ENCODE data around the gene TTC28.

DNA sequence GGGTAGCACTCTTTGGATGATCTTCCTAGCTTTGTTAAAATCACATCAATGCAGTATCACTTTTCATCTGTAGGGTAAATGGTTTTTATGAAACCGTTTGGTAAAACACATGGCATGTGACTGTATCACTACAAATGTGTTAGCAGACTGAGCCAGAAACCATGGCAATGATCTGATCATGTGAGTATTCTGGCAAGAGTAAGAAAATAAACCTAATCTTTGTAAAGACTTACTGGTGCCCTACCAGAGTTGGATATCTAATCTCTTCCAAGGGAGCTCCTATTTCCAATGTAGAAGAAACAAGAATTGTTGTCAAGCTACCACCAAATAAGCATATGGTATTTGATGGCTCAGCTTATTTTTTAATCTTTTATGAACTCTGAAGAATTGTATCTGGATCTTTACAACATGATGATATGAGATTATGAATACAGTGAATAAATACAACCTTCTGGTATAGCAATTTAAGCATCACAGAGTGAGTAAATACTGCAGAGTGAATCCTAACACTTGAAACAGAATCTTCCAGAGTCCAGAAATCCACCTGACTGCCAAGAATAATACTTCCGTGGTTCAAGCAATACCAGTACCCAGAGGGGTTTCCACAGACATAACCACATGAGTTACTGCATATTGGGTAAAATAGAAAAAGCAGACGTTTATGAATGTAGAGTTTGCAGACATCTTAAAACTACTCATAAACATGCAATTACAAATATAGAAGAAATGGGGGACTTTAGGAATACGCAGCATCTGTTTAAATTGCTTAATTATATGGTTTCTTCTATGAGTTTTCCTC lies 238.8 kb downstream of the TTC28 start:
- TF ChIP-seq, protein P1, sequence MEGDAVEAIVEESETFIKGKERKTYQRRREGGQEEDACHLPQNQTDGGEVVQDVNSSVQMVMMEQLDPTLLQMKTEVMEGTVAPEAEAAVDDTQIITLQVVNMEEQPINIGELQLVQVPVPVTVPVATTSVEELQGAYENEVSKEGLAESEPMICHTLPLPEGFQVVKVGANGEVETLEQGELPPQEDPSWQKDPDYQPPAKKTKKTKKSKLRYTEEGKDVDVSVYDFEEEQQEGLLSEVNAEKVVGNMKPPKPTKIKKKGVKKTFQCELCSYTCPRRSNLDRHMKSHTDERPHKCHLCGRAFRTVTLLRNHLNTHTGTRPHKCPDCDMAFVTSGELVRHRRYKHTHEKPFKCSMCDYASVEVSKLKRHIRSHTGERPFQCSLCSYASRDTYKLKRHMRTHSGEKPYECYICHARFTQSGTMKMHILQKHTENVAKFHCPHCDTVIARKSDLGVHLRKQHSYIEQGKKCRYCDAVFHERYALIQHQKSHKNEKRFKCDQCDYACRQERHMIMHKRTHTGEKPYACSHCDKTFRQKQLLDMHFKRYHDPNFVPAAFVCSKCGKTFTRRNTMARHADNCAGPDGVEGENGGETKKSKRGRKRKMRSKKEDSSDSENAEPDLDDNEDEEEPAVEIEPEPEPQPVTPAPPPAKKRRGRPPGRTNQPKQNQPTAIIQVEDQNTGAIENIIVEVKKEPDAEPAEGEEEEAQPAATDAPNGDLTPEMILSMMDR (IDR thresholded peaks at IDR 0.05) = peak in 1 of 4 experiments; percentile 7
- no peak for TF ChIP-seq EP300 (IDR thresholded peaks at IDR 0.05)
- TF ChIP-seq POLR2AphosphoS5 (IDR thresholded peaks at IDR 0.05) = no peak
- TF ChIP-seq POLR2A (IDR thresholded peaks at IDR 0.05) = no peak

Measured in gastroesophageal sphincter (tissue), 3 donors.